HG03097 (cell line): ENCODE measurements around the gene LATS2.

Experiments
- ATAC-seq: cut with Tn5 transposase; IDR thresholded peaks from one replicate; pipeline ENCODE4 v1.9.1; 2021; ENCODE audit not compliant: unreplicated experiment, low FRiP score

The LATS2 gene

DNA sequence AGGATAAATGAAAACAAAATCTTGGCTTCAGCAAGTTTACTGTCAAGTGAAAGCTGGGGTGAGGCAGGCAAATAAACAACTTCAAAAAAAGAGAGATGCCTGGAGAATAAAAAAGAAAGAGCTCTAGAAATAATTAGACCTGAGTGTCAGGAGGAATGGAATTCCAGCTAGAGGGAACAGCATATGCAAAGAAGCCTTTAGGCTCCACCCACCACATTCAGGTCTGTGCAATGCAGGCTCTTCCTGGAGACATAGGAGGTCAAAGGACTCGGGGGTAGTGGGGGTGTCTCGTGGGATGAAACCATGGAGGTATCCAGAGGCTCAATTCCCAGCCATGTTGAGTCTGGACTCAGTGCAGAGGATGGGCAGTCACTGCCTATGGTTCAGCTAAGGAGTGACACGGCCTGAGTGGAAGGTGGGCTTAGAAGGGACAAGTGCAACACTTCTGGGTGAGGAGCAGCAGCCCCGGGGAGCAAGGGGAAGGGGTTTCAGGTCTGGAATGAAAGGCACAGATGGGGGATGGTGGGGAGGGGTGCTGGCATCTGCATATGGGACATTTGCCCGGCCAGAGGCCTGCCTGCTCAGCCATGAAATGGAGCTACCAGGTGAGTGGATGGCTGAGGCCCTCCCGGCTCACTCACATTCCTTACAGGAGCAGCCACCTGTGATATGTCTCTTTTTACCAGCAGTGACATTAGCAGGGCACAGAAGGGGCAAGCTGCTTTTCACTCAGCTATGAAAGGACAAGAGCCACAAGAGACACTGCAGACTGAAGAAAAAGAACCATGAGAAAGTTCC lies 12.3 kb downstream of the LATS2 start:
- ATAC-seq, result no peak

DNA sequence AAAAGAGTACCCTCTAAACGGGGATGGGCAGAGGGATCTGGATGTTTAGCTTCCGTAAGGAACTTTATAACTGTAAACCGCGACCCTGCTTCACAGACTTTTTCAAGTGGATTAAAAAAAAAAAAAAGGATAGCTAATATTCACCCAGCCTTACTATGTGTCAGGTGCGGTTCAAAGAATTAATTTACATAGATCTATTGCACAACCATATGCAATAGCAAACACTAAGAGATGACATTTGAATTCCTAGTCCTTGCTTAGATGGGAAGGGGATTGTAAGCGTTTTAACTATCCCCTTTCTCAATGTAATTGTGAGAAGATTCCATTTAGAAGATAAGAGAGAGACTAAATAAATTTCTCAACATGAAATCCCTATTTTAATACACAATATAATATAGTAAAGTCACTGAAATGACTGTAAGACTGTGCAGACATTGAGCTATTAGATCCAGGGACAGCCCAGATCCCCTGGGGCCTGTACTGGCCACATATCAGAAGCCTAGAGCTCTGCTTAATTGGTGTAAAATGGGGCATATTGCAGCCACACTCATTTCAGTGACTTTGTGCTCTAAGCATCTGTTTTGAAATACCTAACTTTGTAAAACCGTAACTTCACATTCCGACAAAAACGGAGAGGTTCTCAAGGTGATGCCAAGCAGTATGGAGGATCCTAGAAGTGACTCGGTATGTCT lies 13.6 kb downstream of the LATS2 start:
- no peak for ATAC-seq

DNA sequence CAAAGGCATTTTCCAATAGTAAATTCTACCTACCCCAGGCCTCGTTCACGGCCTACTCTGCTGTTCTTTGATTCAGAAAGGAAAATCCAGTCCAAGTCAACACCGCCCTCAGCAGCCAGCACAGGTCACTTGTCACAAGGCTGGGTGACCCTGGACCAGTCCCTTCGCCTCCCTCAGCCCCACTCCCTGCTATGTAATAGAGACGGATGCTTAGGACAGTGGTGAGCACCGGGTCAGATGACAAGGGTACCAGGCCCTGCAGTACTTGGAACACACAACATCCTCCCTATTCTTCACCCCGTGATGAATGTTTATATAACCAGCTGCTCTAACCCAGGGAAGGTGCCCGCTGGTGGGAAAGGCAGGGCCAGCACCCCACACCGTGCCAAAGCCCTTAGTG lies 14.3 kb downstream of the LATS2 start:
- no peak for ATAC-seq

DNA sequence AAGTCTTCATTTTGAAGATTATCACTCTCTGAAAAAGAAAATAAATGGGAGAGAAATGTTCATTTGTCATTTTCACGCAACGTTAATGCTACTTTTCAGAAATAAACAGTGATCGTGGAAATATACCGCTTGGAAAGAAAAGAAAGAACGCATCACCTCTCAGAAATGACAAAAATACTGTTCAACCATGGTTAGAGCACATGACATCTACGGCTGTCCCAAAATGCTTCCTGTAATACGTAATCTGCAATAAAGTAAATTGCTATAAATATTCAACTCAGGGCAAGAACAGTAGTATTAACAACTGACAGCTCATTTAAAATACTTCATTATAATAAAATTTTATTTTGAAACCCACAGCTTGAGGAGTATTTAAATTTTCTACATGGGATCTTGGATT lies 15.2 kb downstream of the LATS2 start:
- no peak for ATAC-seq

DNA sequence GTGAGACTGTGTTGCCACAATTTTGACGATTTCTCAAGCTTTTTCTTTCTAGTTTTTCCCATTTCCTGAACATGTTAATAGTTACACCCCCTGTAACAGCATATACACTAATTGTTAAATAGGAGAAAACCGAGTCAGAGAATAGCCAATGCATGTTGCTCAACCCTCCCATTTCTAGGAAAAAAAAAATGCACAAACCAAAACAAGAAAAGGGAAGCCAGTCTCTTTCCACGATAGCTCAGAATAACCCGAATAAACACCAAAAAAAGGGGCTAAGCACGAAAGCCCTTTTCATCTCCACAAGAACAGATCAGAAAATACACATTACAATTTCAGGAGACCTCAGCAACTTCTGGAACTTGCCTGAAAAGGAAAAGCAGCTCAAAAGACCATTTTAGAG lies 16.3 kb downstream of the LATS2 start:
- no peak for ATAC-seq

DNA sequence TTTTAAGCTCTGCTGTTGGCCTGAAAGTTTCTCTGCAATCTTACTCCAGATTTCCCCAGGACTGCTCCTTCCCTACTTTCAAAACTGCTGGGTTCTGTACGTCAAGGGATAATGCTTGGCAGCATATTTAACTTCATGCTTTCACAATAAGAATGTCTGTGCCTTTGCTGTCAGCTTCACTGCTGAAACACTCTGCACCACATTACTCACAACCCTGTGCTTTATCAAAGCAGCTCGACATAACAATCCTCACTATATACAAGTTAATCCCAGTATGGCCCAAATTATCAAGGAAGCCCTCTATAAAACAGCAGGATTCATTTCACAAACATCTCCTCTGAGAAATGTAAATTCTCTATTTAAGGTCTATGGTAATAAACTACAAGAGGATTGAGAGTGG lies 17.5 kb downstream of the LATS2 start:
- no peak for ATAC-seq

DNA sequence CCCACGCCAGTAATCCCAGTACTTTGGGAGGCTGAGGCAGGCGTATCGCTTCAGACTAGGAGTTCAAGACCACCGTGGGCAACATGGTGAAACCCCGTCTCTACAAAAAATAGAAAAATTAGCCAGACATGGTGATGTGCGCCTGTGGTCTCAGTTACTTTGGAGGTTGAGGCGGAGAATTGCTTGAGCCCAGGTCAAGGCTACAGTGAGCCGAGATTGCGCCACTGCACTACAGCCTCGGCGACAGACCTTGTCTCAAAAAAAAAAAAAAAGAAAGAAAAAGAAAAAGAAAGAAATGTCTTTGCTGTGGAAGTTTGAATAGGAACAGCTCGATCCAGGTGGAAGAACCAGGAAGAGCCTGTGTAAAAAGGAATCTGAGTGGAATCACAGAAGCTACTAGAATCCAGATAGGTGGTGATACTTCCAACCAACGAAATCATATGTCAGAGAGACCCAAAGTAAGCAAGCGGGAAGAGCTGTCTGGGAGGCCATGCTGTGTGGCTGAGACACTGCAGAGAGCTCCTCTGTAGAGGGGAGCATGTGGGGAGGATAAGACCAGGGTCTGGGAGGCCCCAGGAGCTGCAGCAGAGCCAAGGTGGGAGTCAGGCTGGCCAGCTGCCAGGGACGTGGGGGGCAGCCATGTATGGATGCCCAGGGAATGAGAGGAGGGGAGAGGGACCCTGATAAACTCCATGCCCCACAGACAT lies 21.1 kb downstream of the LATS2 start:
- no peak for ATAC-seq

DNA sequence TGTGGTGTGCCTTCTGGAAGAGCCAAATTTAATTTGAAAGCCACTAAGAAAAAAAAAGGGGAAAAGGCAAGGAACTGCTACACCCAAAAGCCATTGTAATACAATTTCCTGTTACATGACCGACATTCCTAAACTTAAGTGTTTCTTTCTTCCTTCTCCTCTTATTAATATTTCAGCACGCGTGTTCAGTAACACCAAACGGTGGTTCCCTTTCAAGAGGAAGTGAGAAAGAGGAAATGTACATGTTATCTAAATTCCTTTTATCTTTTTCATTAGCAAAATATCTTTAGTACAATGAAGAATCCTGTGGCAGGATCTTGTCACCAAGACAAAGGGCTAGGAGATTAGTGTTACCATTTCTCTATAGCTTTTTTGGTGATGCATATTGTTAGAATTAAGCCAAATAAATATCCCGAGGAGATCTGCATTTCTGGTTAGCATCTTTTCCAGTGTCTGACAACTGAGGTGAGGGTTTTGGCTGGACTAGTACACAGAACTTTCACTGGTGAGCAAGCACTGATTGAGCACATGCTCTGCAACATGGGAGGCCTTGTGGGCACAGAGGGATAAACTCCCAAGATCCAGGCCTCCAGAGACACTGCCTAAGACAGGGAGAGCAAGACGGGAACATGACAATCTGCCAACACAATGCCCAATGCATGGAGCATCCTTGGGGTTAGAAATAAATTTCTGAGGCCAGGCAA lies 22.1 kb downstream of the LATS2 start:
- no peak for ATAC-seq

DNA sequence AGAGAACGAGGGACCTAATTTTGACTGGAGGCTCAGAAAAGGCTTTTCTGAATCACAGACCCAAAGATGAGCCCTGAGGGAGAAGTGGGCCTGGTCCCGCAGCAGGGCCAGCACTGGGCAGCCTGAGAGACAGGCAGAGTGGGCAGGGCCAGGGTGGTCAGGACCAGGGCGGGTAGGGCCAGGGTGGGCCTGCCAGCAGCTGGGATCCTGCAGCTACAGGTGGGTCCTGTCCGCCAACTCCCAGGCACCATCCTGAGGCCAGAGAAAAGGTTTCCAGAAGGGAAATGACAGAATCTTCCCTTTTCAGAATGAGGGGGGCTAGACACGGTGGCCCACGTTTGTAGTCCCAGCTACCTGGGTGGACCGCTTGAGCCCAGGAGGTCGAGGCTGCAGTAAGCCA lies 23.7 kb downstream of the LATS2 start:
- ATAC-seq, result no peak

DNA sequence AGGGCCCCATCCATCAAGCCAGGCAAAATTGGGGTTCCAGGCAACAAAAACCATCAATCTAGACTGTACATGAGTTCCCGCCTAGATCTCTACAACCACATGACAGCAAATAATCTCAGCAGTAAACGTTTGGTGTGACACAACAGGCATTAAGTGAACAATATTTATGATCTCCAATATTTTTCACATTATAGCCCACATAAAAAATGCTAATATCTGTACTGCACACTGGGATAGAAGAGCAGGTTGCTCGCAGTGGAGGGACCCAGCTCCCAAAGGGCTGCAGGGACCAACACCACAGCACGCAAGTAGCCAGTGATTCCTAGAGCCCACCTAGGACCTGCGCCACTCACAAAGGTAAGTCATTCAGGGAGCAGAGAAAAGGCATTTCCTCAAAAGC lies 25.9 kb downstream of the LATS2 start:
- no peak for ATAC-seq

DNA sequence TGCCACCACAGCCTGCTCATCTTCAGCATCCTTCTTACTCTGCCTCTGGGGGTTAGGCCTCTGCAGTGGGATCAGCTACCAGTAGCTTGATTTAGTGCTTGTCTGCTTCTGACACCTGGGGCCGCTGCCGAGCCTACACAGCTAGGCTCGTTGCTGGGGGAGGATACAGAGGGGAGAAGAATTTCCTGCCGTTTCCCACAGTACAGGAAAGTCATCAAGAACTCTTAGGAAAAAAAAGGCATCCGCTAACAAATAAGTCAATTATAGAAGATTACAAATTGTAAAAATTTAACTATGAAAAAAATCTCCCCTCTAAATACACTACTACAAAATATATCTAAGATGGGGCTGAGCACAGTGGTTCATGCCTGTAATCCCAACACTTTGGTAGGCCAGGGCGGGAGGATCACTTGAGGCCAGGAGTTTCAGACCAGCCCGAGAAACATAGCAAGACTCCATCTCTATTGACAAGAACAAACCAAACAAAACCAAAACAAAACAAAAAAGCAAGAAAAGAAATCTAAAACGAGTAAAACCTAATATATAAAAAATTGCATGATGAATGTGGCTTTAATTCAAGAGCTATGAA lies 26.7 kb downstream of the LATS2 start:
- no peak for ATAC-seq

DNA sequence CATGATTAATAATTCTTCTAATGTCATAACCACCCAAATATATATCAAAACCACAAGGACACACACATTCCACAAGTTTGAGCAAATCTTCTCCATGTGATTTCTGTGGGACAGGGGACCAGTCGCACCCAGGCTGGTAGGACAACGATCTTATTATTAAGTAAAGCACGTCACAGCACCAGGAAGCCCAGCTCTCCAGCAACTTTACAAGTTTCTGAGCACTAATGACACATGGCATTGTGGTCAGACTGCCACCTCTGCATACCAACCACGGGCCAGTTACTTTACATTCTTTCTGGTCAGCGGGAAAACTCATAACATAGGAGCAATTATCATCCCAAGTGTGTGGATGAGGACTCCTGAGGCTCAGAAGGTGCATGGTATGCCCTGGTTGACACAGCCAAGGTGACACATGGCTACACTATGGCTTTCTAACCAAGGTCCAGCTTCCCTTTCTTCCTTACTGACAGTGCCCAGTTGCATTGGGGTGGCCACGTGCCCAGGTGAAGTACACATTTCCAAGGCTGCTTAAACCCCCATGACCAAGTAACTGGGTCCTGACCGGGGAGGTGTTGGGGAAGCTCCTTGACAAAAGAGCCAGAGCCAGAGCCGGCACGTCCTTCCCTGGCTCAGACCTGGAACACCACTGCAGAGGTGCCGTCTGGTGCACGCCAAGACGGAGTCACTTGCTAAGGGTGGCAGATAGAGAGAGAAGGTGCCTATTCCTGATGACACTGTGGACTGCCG lies 27.4 kb downstream of the LATS2 start:
- ATAC-seq, result no peak

DNA sequence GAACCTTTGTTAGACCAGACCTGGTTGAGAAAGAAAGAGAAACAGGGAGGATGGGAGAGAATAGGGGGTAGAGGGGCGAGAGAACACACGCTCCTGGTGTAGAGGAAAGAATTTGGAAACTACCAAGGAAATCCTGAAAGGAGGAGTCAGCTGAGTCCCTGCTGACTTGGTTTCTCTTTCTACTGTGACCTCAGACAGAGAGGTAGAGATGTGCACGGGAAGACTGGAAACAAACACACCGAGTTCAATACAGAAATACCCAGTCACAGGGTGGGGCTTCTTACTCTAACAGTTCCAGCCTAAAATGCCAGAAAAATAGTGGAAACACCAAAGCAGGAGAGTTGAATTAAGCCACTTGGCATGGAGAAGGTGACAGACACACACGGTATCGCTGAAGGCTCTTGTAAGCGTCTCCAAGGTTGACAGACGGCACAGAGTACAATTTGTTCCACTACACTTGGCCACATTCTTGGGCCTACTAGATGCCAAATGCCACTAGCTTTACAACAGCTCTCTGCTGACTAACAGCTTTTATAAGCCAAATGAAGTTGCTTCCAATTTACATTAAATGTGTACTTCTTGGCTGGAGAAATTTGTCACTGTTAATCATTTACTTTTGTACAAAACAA lies 28.1 kb downstream of the LATS2 start:
- no peak for ATAC-seq

DNA sequence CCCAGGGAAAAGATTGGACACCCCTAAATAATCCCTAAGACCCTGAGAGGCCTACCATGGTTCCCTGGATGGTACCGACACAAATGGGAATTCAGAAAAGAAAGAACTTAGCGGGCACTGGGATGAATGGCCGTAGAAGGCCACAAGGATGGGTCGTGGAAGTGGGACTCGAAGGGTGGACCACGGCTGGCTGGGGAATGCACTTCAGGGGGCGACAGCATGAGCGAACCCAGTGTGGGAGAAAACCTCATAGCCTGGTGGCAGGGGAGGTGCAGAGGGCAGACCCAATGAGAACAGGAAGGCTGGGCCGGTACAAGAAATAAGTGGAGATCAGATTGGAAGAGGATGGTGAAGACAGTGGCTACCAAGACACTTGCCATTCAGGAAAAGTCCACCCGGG lies 28.7 kb downstream of the LATS2 start:
- no peak for ATAC-seq

DNA sequence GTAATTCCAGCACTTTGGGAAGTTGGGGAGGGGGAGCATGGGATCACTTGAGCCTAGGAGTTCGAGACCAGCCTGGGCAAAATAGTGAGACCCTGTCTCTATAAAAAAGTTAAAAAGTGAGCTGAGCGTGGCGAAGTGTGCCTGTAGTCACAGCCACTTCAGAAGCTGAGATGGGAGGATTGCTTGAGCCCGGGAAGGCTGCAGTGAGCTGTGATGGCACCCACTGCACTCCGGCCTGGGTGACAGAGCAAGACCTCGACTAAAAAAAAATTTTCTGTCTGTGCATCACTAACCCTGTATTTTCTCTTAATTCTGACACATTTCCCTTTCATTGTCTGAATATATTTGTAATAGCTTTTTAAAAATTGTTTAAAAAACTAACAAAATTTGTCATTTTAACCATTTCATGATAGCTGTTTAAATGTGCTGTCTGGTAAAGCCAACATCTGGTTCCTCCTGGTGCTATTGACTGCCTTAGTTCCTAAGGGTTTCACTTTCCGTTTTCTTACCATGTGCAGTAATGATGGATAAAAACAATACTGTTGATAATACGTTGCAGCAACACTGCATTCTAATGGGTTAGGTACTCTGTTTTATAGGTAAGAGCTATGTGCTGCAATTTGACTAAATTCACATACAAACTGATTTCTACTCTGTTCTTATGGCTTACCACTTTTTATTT lies 29.7 kb downstream of the LATS2 start:
- no peak for ATAC-seq

DNA sequence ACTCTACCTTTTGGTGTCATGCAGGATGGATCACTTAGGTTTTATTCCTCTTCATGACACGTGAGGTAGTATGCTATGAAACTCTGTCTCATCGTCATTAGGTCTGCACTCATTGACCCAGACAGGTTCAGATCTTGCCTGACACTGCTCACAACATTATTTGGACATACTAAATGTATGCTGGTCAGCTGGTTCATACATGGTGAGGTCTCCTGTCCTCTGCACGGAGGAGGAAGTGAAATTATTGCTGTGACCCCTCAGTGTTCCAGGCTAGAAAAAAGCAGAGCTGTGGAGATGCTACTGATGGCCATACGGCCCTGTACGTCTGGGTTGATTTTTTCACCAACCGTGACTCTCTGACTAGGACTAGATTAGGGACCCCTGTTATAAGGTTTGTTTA lies 35.8 kb downstream of the LATS2 start:
- ATAC-seq, result no peak

DNA sequence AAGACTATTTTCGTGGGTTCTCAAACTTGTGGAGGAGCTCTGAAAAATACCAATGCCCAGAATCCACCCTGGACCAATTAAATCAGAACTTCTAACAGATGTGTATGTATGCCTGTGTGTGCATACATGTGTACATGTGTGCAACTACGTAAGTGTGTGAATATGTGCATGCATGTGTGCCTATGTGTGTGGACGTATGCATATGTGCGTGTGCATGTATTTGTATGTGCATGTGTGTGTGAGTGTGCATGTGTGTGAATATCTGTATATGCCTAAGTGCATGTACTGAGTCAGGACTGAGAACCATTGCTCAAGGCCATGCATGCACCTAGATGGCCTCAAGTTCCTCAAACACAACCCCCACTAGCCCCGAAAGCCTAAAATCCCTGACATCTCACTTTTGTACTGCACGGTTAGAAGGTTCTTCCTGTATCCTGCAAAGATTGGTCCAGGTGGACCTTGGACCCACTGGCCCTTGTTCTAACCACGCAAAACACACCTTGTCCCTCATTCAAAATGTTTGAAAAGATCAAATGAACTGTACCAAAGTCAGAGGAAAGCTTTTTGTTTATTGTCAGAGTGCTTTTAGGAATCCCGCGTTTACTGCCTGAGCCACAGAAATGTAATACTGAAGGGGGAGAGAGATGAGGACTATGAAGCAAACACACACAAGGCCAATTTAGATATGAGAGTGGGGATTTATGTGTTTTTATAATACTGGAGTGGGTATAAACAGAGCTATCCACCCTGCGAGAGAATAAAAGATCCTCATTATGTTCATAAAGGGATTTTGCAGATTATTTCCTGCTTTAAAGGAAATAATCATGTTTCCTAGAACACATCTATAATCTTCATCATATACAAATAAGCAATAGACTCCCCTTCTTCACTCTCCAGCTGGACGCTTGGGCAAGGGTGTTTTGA lies 39.1 kb downstream of the LATS2 start:
- ATAC-seq, result no peak

DNA sequence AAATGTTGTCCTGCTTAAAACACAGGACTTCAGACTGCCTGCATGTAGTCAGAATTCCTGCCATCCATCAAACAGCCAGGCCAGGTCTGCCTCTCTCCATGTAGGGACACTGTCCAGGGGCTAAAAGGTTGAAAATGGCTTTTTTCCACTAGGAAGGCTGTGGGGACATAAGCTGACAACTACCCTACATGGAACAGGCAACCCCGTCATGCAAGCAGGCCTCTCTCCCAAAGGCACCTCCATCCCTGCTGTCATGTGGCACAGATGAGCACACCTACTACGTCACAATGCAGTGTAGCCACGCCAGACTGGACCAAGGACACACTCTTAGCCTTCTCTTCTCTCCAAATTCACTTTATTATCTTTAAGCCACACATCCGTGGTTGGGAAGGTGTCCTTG lies 40.8 kb downstream of the LATS2 start:
- ATAC-seq, result no peak
